ENCODE results near the gene VNN1. TPM values are rescaled to one million over a fixed set of nuclear protein-coding genes. Genes with fewer than 3 reads are reported as not detected.

Gene VNN1
- not detected in 2 replicates for polyA plus RNA-seq
- polyA minus RNA-seq: not detected in 2 replicates

GRCh38 chr6:132713352-132714134 lies at the start of gene VNN1:
Gene VNN1 (minus strand): TSS chr6:132714055. CDS start chr6:132714035, 20 bp downstream.
- TF ChIP-seq, protein P1, sequence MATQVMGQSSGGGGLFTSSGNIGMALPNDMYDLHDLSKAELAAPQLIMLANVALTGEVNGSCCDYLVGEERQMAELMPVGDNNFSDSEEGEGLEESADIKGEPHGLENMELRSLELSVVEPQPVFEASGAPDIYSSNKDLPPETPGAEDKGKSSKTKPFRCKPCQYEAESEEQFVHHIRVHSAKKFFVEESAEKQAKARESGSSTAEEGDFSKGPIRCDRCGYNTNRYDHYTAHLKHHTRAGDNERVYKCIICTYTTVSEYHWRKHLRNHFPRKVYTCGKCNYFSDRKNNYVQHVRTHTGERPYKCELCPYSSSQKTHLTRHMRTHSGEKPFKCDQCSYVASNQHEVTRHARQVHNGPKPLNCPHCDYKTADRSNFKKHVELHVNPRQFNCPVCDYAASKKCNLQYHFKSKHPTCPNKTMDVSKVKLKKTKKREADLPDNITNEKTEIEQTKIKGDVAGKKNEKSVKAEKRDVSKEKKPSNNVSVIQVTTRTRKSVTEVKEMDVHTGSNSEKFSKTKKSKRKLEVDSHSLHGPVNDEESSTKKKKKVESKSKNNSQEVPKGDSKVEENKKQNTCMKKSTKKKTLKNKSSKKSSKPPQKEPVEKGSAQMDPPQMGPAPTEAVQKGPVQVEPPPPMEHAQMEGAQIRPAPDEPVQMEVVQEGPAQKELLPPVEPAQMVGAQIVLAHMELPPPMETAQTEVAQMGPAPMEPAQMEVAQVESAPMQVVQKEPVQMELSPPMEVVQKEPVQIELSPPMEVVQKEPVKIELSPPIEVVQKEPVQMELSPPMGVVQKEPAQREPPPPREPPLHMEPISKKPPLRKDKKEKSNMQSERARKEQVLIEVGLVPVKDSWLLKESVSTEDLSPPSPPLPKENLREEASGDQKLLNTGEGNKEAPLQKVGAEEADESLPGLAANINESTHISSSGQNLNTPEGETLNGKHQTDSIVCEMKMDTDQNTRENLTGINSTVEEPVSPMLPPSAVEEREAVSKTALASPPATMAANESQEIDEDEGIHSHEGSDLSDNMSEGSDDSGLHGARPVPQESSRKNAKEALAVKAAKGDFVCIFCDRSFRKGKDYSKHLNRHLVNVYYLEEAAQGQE (IDR thresholded peaks at IDR 0.05; ENCODE audit: borderline replicate concordance): no peak
- no peak for TF ChIP-seq TAF1 (IDR thresholded peaks at IDR 0.05; ENCODE audit: low read depth)

GRCh38 chr6:132763269-132763668 lies 49.4 kb upstream of the VNN1 start:
- H3K27ac ChIP-seq (ENCODE audit: low read length): no peak overlapping the region
- TF ChIP-seq POLR2AphosphoS5 (IDR thresholded peaks at IDR 0.05) (no peak), RAD21 (conservative IDR thresholded peaks at IDR 0.05) (no peak), SMC3 (conservative IDR thresholded peaks at IDR 0.05; ENCODE audit: poor library complexity) (no peak), TAF1 (IDR thresholded peaks at IDR 0.05; ENCODE audit: low read depth) (no peak), EP300 (conservative IDR thresholded peaks at IDR 0.05; ENCODE audit: poor library complexity, severe bottlenecking) (no peak), MXI1 (conservative IDR thresholded peaks at IDR 0.05; ENCODE audit: poor library complexity, severe bottlenecking) (no peak), EZH2 (IDR thresholded peaks at IDR 0.05; ENCODE audit: borderline replicate concordance, insufficient read depth, low read length, poor library complexity, severe bottlenecking) (no peak)
- TF ChIP-seq, protein P1 (IDR thresholded peaks at IDR 0.05; ENCODE audit: borderline replicate concordance): no peak
- TF ChIP-seq, protein P2, sequence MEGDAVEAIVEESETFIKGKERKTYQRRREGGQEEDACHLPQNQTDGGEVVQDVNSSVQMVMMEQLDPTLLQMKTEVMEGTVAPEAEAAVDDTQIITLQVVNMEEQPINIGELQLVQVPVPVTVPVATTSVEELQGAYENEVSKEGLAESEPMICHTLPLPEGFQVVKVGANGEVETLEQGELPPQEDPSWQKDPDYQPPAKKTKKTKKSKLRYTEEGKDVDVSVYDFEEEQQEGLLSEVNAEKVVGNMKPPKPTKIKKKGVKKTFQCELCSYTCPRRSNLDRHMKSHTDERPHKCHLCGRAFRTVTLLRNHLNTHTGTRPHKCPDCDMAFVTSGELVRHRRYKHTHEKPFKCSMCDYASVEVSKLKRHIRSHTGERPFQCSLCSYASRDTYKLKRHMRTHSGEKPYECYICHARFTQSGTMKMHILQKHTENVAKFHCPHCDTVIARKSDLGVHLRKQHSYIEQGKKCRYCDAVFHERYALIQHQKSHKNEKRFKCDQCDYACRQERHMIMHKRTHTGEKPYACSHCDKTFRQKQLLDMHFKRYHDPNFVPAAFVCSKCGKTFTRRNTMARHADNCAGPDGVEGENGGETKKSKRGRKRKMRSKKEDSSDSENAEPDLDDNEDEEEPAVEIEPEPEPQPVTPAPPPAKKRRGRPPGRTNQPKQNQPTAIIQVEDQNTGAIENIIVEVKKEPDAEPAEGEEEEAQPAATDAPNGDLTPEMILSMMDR (IDR thresholded peaks at IDR 0.05; ENCODE audit: poor library complexity, severe bottlenecking): no peak
- no peaks in the 10 kb centered on the region for H3K9me2 ChIP-seq (ENCODE audit: insufficient read depth, low read length)
- H3K9ac ChIP-seq (ENCODE audit: low read length): no peak overlapping the region
- no peak overlapping the region for H3K4me2 ChIP-seq (ENCODE audit: low read length)
- H4K20me1 ChIP-seq (ENCODE audit: insufficient read depth): no peaks in the 10 kb centered on the region
- H3K79me2 ChIP-seq (replicated peaks; ENCODE audit: insufficient read depth, low read length): no peaks in the 10 kb centered on the region
- H3K27me3 ChIP-seq (ENCODE audit: insufficient read depth, low read depth, low read length): no peaks in the 10 kb centered on the region
- H3F3A ChIP-seq (ENCODE audit: insufficient read depth, low read length, poor library complexity, severe bottlenecking): no peaks in the 10 kb centered on the region
- H3K9me3 ChIP-seq (ENCODE audit: low read length): no peaks in the 10 kb centered on the region
- no peak overlapping the region for H2AFZ ChIP-seq (ENCODE audit: low read depth, low read length)
- H3K4me3 ChIP-seq (ENCODE audit: low read length): no peak overlapping the region
- H3K36me3 ChIP-seq (ENCODE audit: insufficient read depth, low read length): no peaks in the 10 kb centered on the region

More at GRCh38 chr6:132713352-132714134, at the start of gene VNN1:
- H3K9ac ChIP-seq (ENCODE audit: low read length): no peak within 1 kb of the TSS
- no peak within 1 kb of the TSS for H3K27ac ChIP-seq (ENCODE audit: low read length)
- no peaks in the 10 kb centered on the region for H3K9me2 ChIP-seq (ENCODE audit: insufficient read depth, low read length)
- no peaks in the 10 kb centered on the region for H3F3A ChIP-seq (ENCODE audit: insufficient read depth, low read length, poor library complexity, severe bottlenecking)
- H2AFZ ChIP-seq (ENCODE audit: low read depth, low read length): no peak within 1 kb of the TSS
- no peaks in the 10 kb centered on the region for H3K79me2 ChIP-seq (replicated peaks; ENCODE audit: insufficient read depth, low read length)
- H4K20me1 ChIP-seq (ENCODE audit: insufficient read depth): no peaks in the 10 kb centered on the region
- H3K4me3 ChIP-seq (ENCODE audit: low read length): no peak within 1 kb of the TSS
- no peak within 1 kb of the TSS for H3K4me2 ChIP-seq (ENCODE audit: low read length)
- H3K36me3 ChIP-seq (ENCODE audit: insufficient read depth, low read length): no peaks in the 10 kb centered on the region
- H3K9me3 ChIP-seq (ENCODE audit: low read length): no peaks in the 10 kb centered on the region
- no peaks in the 10 kb centered on the region for H3K27me3 ChIP-seq (ENCODE audit: insufficient read depth, low read depth, low read length)
